NB4 (cell line): ENCODE results near the gene KLC1.

Experiments
- MYC ChIP-seq: IDR thresholded peaks from 2 replicates; pipeline ENCODE4 v1.6.1; 2011; ENCODE audit warnings: low read depth, low read length
- POLR2A ChIP-seq: IDR thresholded peaks from 2 replicates; pipeline ENCODE4 v1.6.1; 2011; ENCODE audit warnings: mild to moderate bottlenecking; ENCODE audit not compliant: insufficient read length; ENCODE audit errors: extremely low read depth
- TF ChIP-seq, protein P1 (sequence below): IDR thresholded peaks from one replicate; pipeline ENCODE4 v1.5.1; 2012; ENCODE audit warnings: low read depth, low read length
- TF ChIP-seq, protein P2 (sequence below): IDR thresholded peaks from 2 replicates; pipeline ENCODE4 v1.6.1; 2011; ENCODE audit warnings: low read depth, low read length

DNA sequence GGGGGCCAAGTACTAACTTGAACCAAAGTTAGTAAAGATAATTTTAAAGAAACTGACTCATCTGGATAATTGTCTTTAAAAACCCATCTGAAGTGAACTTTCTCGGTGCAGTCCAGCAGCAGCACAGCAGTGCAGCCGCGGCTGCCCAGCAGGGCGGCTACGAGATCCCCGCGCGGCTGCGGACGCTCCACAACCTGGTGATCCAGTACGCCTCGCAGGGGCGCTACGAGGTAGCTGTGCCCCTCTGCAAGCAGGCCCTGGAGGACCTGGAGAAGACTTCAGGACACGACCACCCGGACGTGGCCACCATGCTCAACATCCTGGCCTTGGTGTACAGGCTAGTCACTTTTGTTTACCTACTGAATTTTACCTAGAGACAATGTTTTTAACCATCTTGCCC is 33.6 kb downstream of the KLC1 start:
- TF ChIP-seq, protein P1, sequence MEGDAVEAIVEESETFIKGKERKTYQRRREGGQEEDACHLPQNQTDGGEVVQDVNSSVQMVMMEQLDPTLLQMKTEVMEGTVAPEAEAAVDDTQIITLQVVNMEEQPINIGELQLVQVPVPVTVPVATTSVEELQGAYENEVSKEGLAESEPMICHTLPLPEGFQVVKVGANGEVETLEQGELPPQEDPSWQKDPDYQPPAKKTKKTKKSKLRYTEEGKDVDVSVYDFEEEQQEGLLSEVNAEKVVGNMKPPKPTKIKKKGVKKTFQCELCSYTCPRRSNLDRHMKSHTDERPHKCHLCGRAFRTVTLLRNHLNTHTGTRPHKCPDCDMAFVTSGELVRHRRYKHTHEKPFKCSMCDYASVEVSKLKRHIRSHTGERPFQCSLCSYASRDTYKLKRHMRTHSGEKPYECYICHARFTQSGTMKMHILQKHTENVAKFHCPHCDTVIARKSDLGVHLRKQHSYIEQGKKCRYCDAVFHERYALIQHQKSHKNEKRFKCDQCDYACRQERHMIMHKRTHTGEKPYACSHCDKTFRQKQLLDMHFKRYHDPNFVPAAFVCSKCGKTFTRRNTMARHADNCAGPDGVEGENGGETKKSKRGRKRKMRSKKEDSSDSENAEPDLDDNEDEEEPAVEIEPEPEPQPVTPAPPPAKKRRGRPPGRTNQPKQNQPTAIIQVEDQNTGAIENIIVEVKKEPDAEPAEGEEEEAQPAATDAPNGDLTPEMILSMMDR: no peak
- TF ChIP-seq POLR2A: no peak
- TF ChIP-seq, protein P2, sequence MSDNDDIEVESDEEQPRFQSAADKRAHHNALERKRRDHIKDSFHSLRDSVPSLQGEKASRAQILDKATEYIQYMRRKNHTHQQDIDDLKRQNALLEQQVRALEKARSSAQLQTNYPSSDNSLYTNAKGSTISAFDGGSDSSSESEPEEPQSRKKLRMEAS: no peak
- TF ChIP-seq MYC: no peak
